CD4-positive, alpha-beta T cell treated with Interleukin-4 for 1 hour (primary cell): Measurements from ENCODE around the gene AK2.

Experiments used
- DNase-seq, 2 donors: peaks; one replicate each; pipeline ENCODE4 v3.0.0-alpha.2; 2020 to 2022

Gene AK2

DNA sequence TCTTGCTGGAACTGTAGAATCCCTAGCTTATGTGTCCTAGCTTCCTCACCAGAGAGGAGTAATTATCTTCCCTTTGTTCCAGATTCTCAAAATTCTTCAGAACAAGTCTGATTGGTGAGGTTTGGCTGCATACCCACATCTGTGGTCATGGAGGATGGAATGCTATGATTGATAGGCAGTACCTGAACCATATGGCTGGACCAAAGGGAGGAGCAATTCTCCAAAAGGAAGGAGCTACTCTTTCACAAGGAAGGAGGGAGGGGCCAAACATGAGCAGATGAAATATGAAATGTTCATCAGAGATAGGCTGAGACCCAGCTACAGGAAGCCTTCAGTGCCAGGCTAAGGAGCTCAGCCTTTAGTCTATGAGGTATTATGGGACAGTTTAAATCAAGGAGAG, 67.1 kb downstream of the AK2 start:
- DNase-seq = no peak

DNA sequence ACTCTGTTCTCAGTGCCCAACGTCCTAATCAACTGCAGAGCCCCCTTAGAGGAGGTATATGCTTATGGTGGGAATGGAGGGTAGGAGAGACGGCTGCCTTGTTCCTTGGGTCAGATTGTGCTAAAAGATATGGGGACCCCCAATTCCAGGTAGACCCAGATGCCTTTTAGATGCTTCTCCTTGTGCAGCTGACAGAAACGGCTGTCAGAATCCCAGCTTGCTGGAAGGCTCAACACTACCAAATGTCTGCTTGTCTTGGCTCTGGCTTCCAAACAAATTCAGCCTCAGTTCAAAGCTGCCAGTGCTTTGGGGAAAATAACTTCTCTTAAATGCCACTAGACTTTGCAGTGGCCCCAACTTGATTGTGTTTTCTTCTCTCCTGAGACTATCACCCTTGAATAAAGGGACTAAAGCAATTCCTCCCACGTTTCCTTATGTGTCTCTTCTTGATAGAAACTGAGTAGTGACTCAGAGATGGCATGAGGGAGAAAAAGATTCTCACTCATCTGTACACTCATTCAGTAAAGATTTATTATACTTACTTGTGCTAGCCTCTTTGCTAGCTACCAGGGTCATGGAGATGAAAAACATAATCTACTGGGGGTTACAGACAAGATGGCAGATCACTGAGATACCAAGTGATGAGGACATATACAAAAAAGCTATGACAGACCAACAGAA, 68.7 kb downstream of the AK2 start:
- no peak for DNase-seq

DNA sequence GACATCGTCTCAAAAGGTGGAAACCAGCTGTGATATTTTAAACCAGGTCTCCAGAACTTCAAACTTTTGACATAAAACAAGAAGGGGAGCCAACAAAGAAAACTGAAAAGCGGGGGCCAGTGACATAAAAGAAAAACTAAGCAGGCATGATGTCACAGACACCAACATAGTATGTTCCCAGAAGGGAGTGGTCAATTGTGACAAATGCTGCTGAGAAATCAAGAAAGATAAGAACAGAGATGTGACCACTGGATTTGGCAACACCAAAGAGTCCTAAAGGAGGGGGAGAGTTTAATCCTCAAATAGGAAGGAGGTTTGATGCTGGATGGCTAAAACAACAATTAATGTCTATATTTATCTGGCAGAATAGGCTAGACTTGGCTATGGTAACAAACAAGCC, 69.8 kb downstream of the AK2 start:
- DNase-seq = no peak

- no peak for DNase-seq
These were observed 71.4 kb downstream of the AK2 start for GRCh38 chr1:32965251-32965747.

DNA sequence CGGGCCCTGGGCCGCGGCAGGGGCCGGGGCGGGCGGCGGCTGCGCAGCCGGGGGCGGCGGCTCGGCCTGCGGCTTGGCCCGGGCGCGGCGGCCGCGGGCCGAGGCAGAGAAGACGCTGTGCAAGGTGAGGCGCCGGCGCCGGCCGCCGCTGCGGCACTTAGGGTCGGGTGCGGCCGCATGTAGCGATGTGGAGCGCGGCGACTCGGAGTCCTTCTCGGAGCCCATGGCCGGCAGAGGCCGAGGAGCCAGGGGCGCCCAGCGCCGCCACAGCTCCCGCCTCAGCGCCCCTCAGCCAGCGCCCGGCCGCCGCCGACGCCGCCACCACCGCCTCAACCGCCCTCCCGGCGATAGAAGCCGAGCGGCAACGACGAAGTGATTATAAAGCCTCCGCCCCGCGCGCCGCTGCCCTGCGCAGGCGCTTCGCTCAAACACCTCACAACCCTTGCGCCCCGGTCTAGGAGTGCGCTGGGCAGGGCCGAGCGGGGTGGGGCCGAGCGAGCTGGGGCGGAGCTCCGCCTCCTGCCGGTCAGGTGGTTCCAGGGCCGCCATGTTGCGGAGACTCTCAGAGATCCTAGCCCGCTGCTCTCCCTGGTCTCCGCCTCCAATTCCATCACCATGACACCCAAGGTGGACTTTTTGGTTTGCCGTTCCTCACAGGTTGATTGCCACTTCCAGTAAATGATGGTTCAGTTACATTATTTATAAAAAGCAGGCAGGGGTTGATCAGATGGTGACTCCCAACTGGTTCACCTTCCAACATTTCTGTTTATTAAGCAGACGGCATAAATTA, 72.0 kb downstream of the AK2 start, which contains the start of gene RNF19B:
Gene RNF19B, minus strand, starts transcription at position 349 of the 790 bp plus-strand sequence. Its CDS starts 124 bp downstream, at position 225.
- peak; percentile 96 to 97 for DNase-seq

- DNase-seq = peak; percentile 69 to 70
These were observed 72.8 kb downstream of the AK2 start for GRCh38 chr1:32963746-32964460.

DNA sequence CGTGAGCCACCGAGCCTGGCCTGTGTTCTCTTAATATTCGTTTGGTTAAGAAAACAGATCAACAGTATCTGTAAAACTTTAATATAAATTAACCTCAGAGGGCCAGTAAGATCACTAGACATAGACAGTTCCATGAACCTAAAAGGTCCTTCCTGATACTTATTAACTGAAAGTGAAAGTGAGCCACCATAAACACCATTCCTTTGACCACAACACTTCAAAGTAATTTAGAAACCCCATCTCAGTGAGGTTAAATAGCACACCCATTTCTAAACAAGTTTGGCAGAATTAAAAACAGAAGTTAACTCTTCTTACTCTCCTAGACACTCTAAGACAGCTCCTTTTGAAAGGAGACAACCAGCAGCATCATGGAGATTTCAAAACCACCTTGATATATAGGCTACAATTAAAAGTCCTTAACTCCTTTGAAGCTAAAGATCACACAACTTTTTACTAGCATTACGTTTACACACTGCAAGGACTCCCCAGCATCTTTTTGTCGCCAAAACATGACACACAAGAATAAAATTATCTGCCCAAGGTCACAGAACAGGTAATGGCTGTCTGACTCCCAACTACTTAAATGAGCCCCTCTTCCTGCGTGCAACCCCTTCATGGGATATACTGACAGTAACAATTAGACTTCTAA, 74.3 kb downstream of the AK2 start:
- peak in 1 of 2 donors; percentile 73 for DNase-seq

- no peak for DNase-seq
These were observed 75.8 kb downstream of the AK2 start for GRCh38 chr1:32960819-32961355.

DNA sequence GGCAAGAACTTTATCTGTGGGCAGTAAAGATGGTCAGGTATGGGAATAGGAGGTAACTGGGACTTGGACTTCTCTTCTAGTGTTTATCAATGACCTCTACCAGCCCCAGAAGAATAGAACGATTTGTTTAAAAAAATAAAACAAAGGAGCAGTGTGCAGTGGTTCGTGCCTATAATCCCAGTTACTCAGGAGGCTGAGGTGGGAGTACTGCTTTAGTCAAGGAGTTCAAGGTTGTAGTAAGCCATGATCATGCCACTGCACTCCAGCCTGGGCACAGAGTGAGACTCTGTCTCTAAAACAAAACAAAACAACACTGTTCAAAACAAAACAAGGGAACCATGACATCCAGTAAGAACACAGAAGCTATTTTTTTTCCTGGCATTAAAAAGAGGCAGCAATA, 76.3 kb downstream of the AK2 start:
- no peak for DNase-seq

- no peak for DNase-seq
These were observed 77.9 kb downstream of the AK2 start for GRCh38 chr1:32958827-32959226.
